ENCODE results near the gene ANKRD11. TPM values are rescaled to one million over a fixed set of nuclear protein-coding genes. Genes with fewer than 3 reads are reported as not detected.

Gene ANKRD11
- total RNA-seq (2022): 297 TPM in 2 replicates
- Bru-seq, nascent RNA: percentile 94 among the genes with signal in this experiment
- BruChase-seq, experiment 1, labeled RNA remaining after a 2-hour chase: percentile 92 among the genes with signal in this experiment
- BruChase-seq, experiment 2, labeled RNA remaining after a 6-hour chase: percentile 95 among the genes with signal in this experiment
- long read RNA-seq, transcript ANKRD11-223 (7 exons, 2,801 nt): major isoform, 11 of 146 reads
- long read RNA-seq, partial matches to known transcripts: 60 of 146 reads
- long read RNA-seq, other reads (novel, unspliced or antisense): 75 of 146 reads

- Mint-ChIP-seq H3K4me3 (ENCODE audit: unreplicated experiment) (peak within 1 kb of the TSS; percentile 89), H3K36me3 (ENCODE audit: insufficient read depth, unreplicated experiment) (peaks cover 65% of the 10 kb centered on the region), H3K27ac (ENCODE audit: unreplicated experiment) (peak within 1 kb of the TSS; percentile 91), H3K27me3 (ENCODE audit: insufficient read depth, unreplicated experiment) (no peaks in the 10 kb centered on the region), H3K4me1 (ENCODE audit: low read depth, unreplicated experiment) (peaks cover 48% of the 10 kb centered on the region), H3K9me3 (ENCODE audit: unreplicated experiment) (no peaks in the 10 kb centered on the region)
- ChIA-PET CTCF (interaction anchor here (0.6 to 1.0 kb wide), 2 partner anchors 10 to 18 kb away, joined by 3 read pairs; no protein-coding TSS in a partner anchor), POLR2A (interaction anchor here (0.6 to 1.4 kb wide), 5 partner anchors 12 to 243 kb away, joined by 3 to 9 read pairs (median 3); partner anchors contain the start of gene SPG7)
- no peaks in the 10 kb centered on the region for H3K9me3 ChIP-seq
- H3K36me3 ChIP-seq (ENCODE audit: control insufficient read depth, insufficient read depth, low read length): no peaks in the 10 kb centered on the region
- H3K4me1 ChIP-seq: peaks cover 16% of the 10 kb centered on the region
- TF ChIP-seq CTCF (IDR thresholded peaks at IDR 0.05; ENCODE audit: insufficient read depth in 1 of 2, low read depth in 1 of 2, low read length in 1 of 2, severe bottlenecking in 1 of 2, unreplicated experiment in 1 of 2): no peak
- intact Hi-C loops (cut with micrococcal nuclease; ENCODE audit: unreplicated experiment): no loop called here
- H3K4me3 ChIP-seq (ENCODE audit: low read depth, low read length): peak within 1 kb of the TSS; percentile 79
- BruUV-seq (replicated peaks): no TSS peak
- DNase-seq: peak; percentile 100
- H3K27me3 ChIP-seq (replicated peaks; ENCODE audit: control insufficient read depth, insufficient read depth, low read length): no peaks in the 10 kb centered on the region
These were observed at the start of gene ANKRD11 for GRCh38 chr16:89490439-89491237. ANKRD11 (minus strand) TSS chr16:89490561; CDS start chr16:89317019, 173,542 bp downstream.

- Mint-ChIP-seq H3K4me1 (ENCODE audit: low read depth, unreplicated experiment) (no peaks in the 10 kb centered on the region), H3K36me3 (ENCODE audit: insufficient read depth, unreplicated experiment) (peaks cover 85% of the 10 kb centered on the region), H3K4me3 (ENCODE audit: unreplicated experiment) (no peak overlapping the region), H3K27me3 (ENCODE audit: insufficient read depth, unreplicated experiment) (no peaks in the 10 kb centered on the region), H3K9me3 (ENCODE audit: unreplicated experiment) (no peaks in the 10 kb centered on the region), H3K27ac (ENCODE audit: unreplicated experiment) (no peak overlapping the region)
- Histone ChIP-seq H3K27me3 (replicated peaks; ENCODE audit: control insufficient read depth, insufficient read depth, low read length) (no peaks in the 10 kb centered on the region), H3K4me1 (no peaks in the 10 kb centered on the region), H3K4me3 (ENCODE audit: low read depth, low read length) (no peak overlapping the region), H3K9me3 (no peaks in the 10 kb centered on the region), H3K36me3 (ENCODE audit: control insufficient read depth, insufficient read depth, low read length) (peaks cover 8% of the 10 kb centered on the region; the same call in 1 of the 2 replicates)
- ChIA-PET POLR2A (interaction anchor here (0.6 kb wide), 1 partner anchor 87 kb away, joined by 3 read pairs; no protein-coding TSS in a partner anchor), CTCF (no interaction called here)
- TF ChIP-seq CTCF (IDR thresholded peaks at IDR 0.05; ENCODE audit: insufficient read depth in 1 of 2, low read depth in 1 of 2, low read length in 1 of 2, severe bottlenecking in 1 of 2, unreplicated experiment in 1 of 2): no peak
- DNase-seq: no peak
- BruUV-seq (replicated peaks): no TSS peak
- intact Hi-C loops (cut with micrococcal nuclease; ENCODE audit: unreplicated experiment): no loop called here
These were observed 47.9 kb upstream of the ANKRD11 start for GRCh38 chr16:89538286-89538685.

DNA sequence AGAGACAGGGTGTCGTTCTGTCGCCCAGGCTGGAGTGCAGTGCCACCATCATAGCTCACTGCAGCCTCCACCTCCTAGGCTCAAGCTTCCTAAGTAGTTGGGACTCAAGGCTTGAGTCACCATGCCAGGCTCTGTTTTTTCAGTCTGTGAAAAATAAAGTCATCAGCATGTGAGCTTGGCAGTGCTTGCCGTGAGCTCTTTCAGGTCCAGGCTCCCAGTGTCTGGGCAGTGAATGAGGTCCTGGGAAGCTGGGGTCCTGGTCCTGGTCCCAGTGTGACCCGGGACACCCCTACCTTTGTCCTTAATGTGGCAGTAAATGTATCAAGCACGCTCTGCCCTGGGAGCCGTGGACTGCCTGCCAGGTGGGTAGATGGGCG lies 47.2 kb upstream of the ANKRD11 start:
- no peak for DNase-seq
- intact Hi-C loops (cut with micrococcal nuclease; ENCODE audit: unreplicated experiment): no loop called here
- no peak for TF ChIP-seq CTCF (IDR thresholded peaks at IDR 0.05; ENCODE audit: insufficient read depth in 1 of 2, low read depth in 1 of 2, low read length in 1 of 2, severe bottlenecking in 1 of 2, unreplicated experiment in 1 of 2)
- Mint-ChIP-seq H3K36me3 (ENCODE audit: insufficient read depth, unreplicated experiment) (peaks cover 85% of the 10 kb centered on the region), H3K27ac (ENCODE audit: unreplicated experiment) (no peak overlapping the region), H3K27me3 (ENCODE audit: insufficient read depth, unreplicated experiment) (no peaks in the 10 kb centered on the region), H3K9me3 (ENCODE audit: unreplicated experiment) (no peaks in the 10 kb centered on the region), H3K4me3 (ENCODE audit: unreplicated experiment) (no peak overlapping the region), H3K4me1 (ENCODE audit: low read depth, unreplicated experiment) (no peaks in the 10 kb centered on the region)
- peaks cover 8% of the 10 kb centered on the region; the same call in 1 of the 2 replicates for H3K36me3 ChIP-seq (ENCODE audit: control insufficient read depth, insufficient read depth, low read length)
- H3K27me3 ChIP-seq (replicated peaks; ENCODE audit: control insufficient read depth, insufficient read depth, low read length): no peaks in the 10 kb centered on the region
- ChIA-PET CTCF (no interaction called here), POLR2A (no interaction called here)
- BruUV-seq (replicated peaks): no TSS peak
- no peak overlapping the region for H3K4me3 ChIP-seq (ENCODE audit: low read depth, low read length)
- no peaks in the 10 kb centered on the region for H3K9me3 ChIP-seq
- no peaks in the 10 kb centered on the region for H3K4me1 ChIP-seq

All from Caco-2 (cell line).